Immature natural killer cell (primary cell): ENCODE data around the gene DIRAS1. TPM values are rescaled to one million over a fixed set of nuclear protein-coding genes. Genes with fewer than 3 reads are reported as not detected.
"Not testable (repeated sequence)": the region's sequence is repeated elsewhere in the genome, so short reads cannot be mapped to it uniquely, and the experiment has no call there.

ENCODE experiments used
- DNase-seq, 3 donors: peaks; one replicate each; pipeline ENCODE4 v3.0.0; 2022; ENCODE audit warnings: mixed read lengths in 1 of 3
- H3K27ac Mint-ChIP-seq, 6 donors: one replicate each; pipeline ENCODE4 v1.8.0; 2020; ENCODE audit warnings: mixed read lengths in 6 of 6, mild to moderate bottlenecking in 5 of 6, inconsistent platforms in 4 of 6, moderate library complexity in 3 of 6
- H3K27me3 Mint-ChIP-seq, 3 donors: one replicate each; pipeline ENCODE4 v1.8.0; 2020 to 2021; ENCODE audit warnings: low read depth in 3 of 3, mild to moderate bottlenecking in 3 of 3, mixed read lengths in 3 of 3, moderate library complexity in 3 of 3, inconsistent platforms in 1 of 3
- H3K36me3 Mint-ChIP-seq, 3 donors: one replicate each; pipeline ENCODE4 v1.8.0; 2020; ENCODE audit warnings: mixed read lengths in 3 of 3, inconsistent platforms in 2 of 3, mild to moderate bottlenecking in 2 of 3
- H3K4me1 Mint-ChIP-seq, 2 donors: one replicate each; pipeline ENCODE4 v1.8.0; 2020; ENCODE audit warnings: inconsistent platforms in 2 of 2, mild to moderate bottlenecking in 2 of 2, mixed read lengths in 2 of 2, moderate library complexity in 1 of 2
- H3K4me3 Mint-ChIP-seq, 5 donors: one replicate each; pipeline ENCODE4 v1.8.0; 2020; ENCODE audit warnings: mild to moderate bottlenecking in 5 of 5, mixed read lengths in 5 of 5, inconsistent platforms in 3 of 5, moderate library complexity in 3 of 5
- H3K9me3 Mint-ChIP-seq, 6 donors: one replicate each; pipeline ENCODE4 v1.8.0; 2020; ENCODE audit warnings: mild to moderate bottlenecking in 6 of 6, mixed read lengths in 6 of 6, inconsistent platforms in 4 of 6, moderate library complexity in 3 of 6
- polyA plus RNA-seq, 3 donors: library from polyadenylated mRNA; unstranded; fragments of 300-500 nt; fragmentation: Illumina TruSeq; gene quantifications; one replicate each; pipeline ENCODE4 v1.2.3, GENCODE V29; 2021

DIRAS1 gene
- polyA plus RNA-seq, 3 donors from 2014 or later: not detected

GRCh38 chr19:2679439-2679838, 41.7 kb downstream of the DIRAS1 start:
- H3K4me1 Mint-ChIP-seq: no peaks in the 10 kb centered on the region
- no peaks in the 10 kb centered on the region for H3K36me3 Mint-ChIP-seq
- H3K27ac Mint-ChIP-seq: no peak overlapping the region

GRCh38 chr19:2678948-2679347, 42.2 kb downstream of the DIRAS1 start:
- peaks cover 1 to 11% (median 2%) of the 10 kb centered on the region in 3 donors for H3K27me3 Mint-ChIP-seq
- H3K4me3 Mint-ChIP-seq, H3K4me1 Mint-ChIP-seq, H3K36me3 Mint-ChIP-seq, H3K9me3 Mint-ChIP-seq, H3K27ac Mint-ChIP-seq, DNase-seq: not testable (repeated sequence)

More at GRCh38 chr19:2679439-2679838, 41.7 kb downstream of the DIRAS1 start:
- DNase-seq: no peak
- Mint-ChIP-seq H3K27me3 (peaks cover 1 to 11% (median 2%) of the 10 kb centered on the region in 3 donors), H3K9me3 (no peaks in the 10 kb centered on the region), H3K4me3 (no peak overlapping the region)

GRCh38 chr19:2678044-2678671, 43.0 kb downstream of the DIRAS1 start:
- H3K27me3 Mint-ChIP-seq: peaks cover 1 to 11% (median 2%) of the 10 kb centered on the region in 3 donors
- no peak for DNase-seq
- no peaks in the 10 kb centered on the region for H3K36me3 Mint-ChIP-seq
- H3K9me3 Mint-ChIP-seq: no peaks in the 10 kb centered on the region
- H3K27ac Mint-ChIP-seq: no peak overlapping the region
- H3K4me1 Mint-ChIP-seq: no peaks in the 10 kb centered on the region
- H3K4me3 Mint-ChIP-seq: no peak overlapping the region

- Mint-ChIP-seq H3K4me1 (no peaks in the 10 kb centered on the region), H3K27ac (no peak overlapping the region), H3K36me3 (no peaks in the 10 kb centered on the region), H3K27me3 (peaks cover 1 to 11% (median 2%) of the 10 kb centered on the region in 3 donors), H3K4me3 (no peak overlapping the region), H3K9me3 (no peaks in the 10 kb centered on the region)
- DNase-seq: no peak
Measured at GRCh38 chr19:2676823-2677222, 44.3 kb downstream of the DIRAS1 start.

- Mint-ChIP-seq H3K27me3 (peaks cover under 1 to 11% (median 2%) of the 10 kb centered on the region in 3 donors), H3K4me3 (no peak overlapping the region), H3K9me3 (no peaks in the 10 kb centered on the region), H3K36me3 (no peaks in the 10 kb centered on the region), H3K4me1 (no peaks in the 10 kb centered on the region), H3K27ac (no peak overlapping the region)
- no peak for DNase-seq
Measured at GRCh38 chr19:2675892-2676291, 45.3 kb downstream of the DIRAS1 start.

- Mint-ChIP-seq H3K27me3 (peaks cover 0 to 12% (median 1%) of the 10 kb centered on the region in 3 donors), H3K36me3 (no peaks in the 10 kb centered on the region), H3K4me1 (no peaks in the 10 kb centered on the region), H3K27ac (no peak overlapping the region), H3K9me3 (no peaks in the 10 kb centered on the region), H3K4me3 (no peak overlapping the region)
- no peak for DNase-seq
Measured at GRCh38 chr19:2670217-2670616, 51.0 kb downstream of the DIRAS1 start.

- H3K9me3 Mint-ChIP-seq: no peaks in the 10 kb centered on the region
- no peaks in the 10 kb centered on the region for H3K4me1 Mint-ChIP-seq
- no peak for DNase-seq
- no peaks in the 10 kb centered on the region for H3K36me3 Mint-ChIP-seq
- H3K27ac Mint-ChIP-seq: no peak overlapping the region
- peaks cover 0 to 12% (median 1%) of the 10 kb centered on the region in 3 donors for H3K27me3 Mint-ChIP-seq
- H3K4me3 Mint-ChIP-seq: no peak overlapping the region
Measured at GRCh38 chr19:2668175-2668763, 52.9 kb downstream of the DIRAS1 start.

- peaks cover 0 to 12% (median 1%) of the 10 kb centered on the region in 3 donors for H3K27me3 Mint-ChIP-seq
- H3K9me3 Mint-ChIP-seq, H3K4me3 Mint-ChIP-seq, H3K36me3 Mint-ChIP-seq, DNase-seq, H3K4me1 Mint-ChIP-seq, H3K27ac Mint-ChIP-seq: not testable (repeated sequence)
Measured at GRCh38 chr19:2667349-2667748, 53.8 kb downstream of the DIRAS1 start.

GRCh38 chr19:2666344-2666994, 54.7 kb downstream of the DIRAS1 start:
- Mint-ChIP-seq H3K4me3 (no peak overlapping the region), H3K27ac (no peak overlapping the region), H3K27me3 (peaks cover 0 to 12% (median 1%) of the 10 kb centered on the region in 3 donors), H3K36me3 (no peaks in the 10 kb centered on the region), H3K9me3 (no peaks in the 10 kb centered on the region), H3K4me1 (no peaks in the 10 kb centered on the region)
- no peak for DNase-seq

GRCh38 chr19:2665103-2665502, 56.1 kb downstream of the DIRAS1 start:
- Mint-ChIP-seq H3K36me3 (no peaks in the 10 kb centered on the region), H3K27ac (no peak overlapping the region), H3K4me3 (no peak overlapping the region), H3K4me1 (no peaks in the 10 kb centered on the region), H3K27me3 (peaks cover 0 to 12% (median 1%) of the 10 kb centered on the region in 3 donors), H3K9me3 (no peaks in the 10 kb centered on the region)
- no peak for DNase-seq

Other genes with a start within 250 kb of the DIRAS1 start
- 100 to 1,000 TPM in 1 of 3 donors, 10 to 100 TPM in 2; 68.0 to 105 (median 72.9) TPM for gene GADD45B, start 245.2 kb downstream of the DIRAS1 start, polyA plus RNA-seq
- under 1 TPM; 0.22 to 0.84 (median 0.33) TPM for gene GNG7, start 18.7 kb downstream of the DIRAS1 start, polyA plus RNA-seq
- gene SLC39A3, start 18.6 kb upstream of the DIRAS1 start, polyA plus RNA-seq: 10 to 100 TPM; 43.8 to 63.7 (median 46.8) TPM
- 10 to 100 TPM; 32.1 to 47.6 (median 34.3) TPM for gene SGTA, start 61.9 kb upstream of the DIRAS1 start, polyA plus RNA-seq
- gene THOP1, start 64.1 kb upstream of the DIRAS1 start, polyA plus RNA-seq: 10 to 100 TPM; 20.0 to 39.9 (median 31.6) TPM
- 1 to 10 TPM in 1 of 3 donors, under 1 TPM in 1, not detected in 1; 0.87 to 4.1 TPM for gene ZNF554, start 98.5 kb upstream of the DIRAS1 start, polyA plus RNA-seq
- gene ZNF555, start 120.1 kb upstream of the DIRAS1 start, polyA plus RNA-seq: 1 to 10 TPM; 3.2 to 7.1 (median 3.8) TPM
- not detected for gene ZNF556, start 146.0 kb upstream of the DIRAS1 start, polyA plus RNA-seq
- 1 to 10 TPM; 3.4 to 8.5 (median 3.7) TPM for gene ZNF57, start 179.6 kb upstream of the DIRAS1 start, polyA plus RNA-seq
- gene ZNF77, start 223.6 kb upstream of the DIRAS1 start, polyA plus RNA-seq: 1 to 10 TPM in 2 of 3 donors, not detected in 1; 1.1 to 2.1 TPM